Esophagus mucosa (tissue), 1 donor: Measurements from ENCODE around the gene ATP7B. TPM values are rescaled to one million over a fixed set of nuclear protein-coding genes. Genes with fewer than 3 reads are reported as not detected.

ENCODE experiments used
- total RNA-seq: library from RNA; stranded (reverse); gene quantifications from one replicate; pipeline ENCODE4 v1.2.4, GENCODE V29; 2023
- donor health status: DM: yes; HTN: yes; CAD: no.

ATP7B gene
- total RNA-seq, 1 donor from 2014 or later, result 0.92 TPM

Other genes with a start within 250 kb of the ATP7B start
- gene DHRS12, start 207.3 kb downstream of the ATP7B start, total RNA-seq, result 7.3 TPM
- gene TMEM272, start 166.3 kb downstream of the ATP7B start, total RNA-seq, result not detected
- gene CCDC70, start 149.5 kb downstream of the ATP7B start, total RNA-seq, result not detected
- gene ALG11, start 948 bp upstream of the ATP7B start, total RNA-seq, result 16.7 TPM
- 4.4 TPM for gene UTP14C, start 13.2 kb upstream of the ATP7B start, total RNA-seq
- gene NEK5, start 117.6 kb upstream of the ATP7B start, total RNA-seq, result 0.16 TPM
- 4.3 TPM for gene NEK3, start 148.1 kb upstream of the ATP7B start, total RNA-seq